Measurements from ENCODE around the gene DISC1. TPM values are rescaled to one million over a fixed set of nuclear protein-coding genes. Genes with fewer than 3 reads are reported as not detected.
A peak's percentile ranks its signal among the peaks of the same experiment; 100 is the strongest.

The DISC1 gene
- polyA plus RNA-seq, 1 of the 3 experiments (the other 2 are of a cell fraction), result 1.7 TPM

- DNase-seq, result peak; percentile 61
- ChIA-PET CTCF (interaction anchor here (1.0 to 1.1 kb wide), 2 partner anchors 40 to 656 kb away, joined by 3 read pairs; no protein-coding TSS in a partner anchor), POLR2A (no interaction called here)
- Histone ChIP-seq H3K9ac (no peak overlapping the region), H3K9me2 (no peaks in the 10 kb centered on the region), H3K4me1 (ENCODE audit: control insufficient read depth in 1 of 2, insufficient read depth in 2 of 2, low read depth in 1 of 2, low read length in 1 of 2) (peaks cover 0 to 10% of the 10 kb centered on the region in 2 experiments; a peak in 2 of 4 replicates), H3K4me3 (ENCODE audit: low read depth in 2 of 2, low read length in 1 of 2) (no peak overlapping the region), H3K4me2 (no peak overlapping the region), H3K9me3 (no peaks in the 10 kb centered on the region), H3K36me3 (replicated peaks in 1 of 2; ENCODE audit: control insufficient read depth in 1 of 2, insufficient read depth in 2 of 2, low read length in 1 of 2) (no peaks in the 10 kb centered on the region), H3F3A (replicated peaks; ENCODE audit: insufficient read depth) (no peaks in the 10 kb centered on the region), H3K27me3 (ENCODE audit: insufficient read depth) (no peaks in the 10 kb centered on the region), H2AFZ (ENCODE audit: low read depth) (no peak overlapping the region), H4K20me1 (ENCODE audit: insufficient read depth) (no peaks in the 10 kb centered on the region), H3K79me2 (ENCODE audit: insufficient read depth) (no peaks in the 10 kb centered on the region), H3K27ac (ENCODE audit: low read depth in 2 of 2, low read length in 1 of 2) (no peak overlapping the region; a peak in 2 of 4 replicates)
- 56% methylated on average over 12 of the region's 12 CpGs for WGBS (ENCODE audit: low lambda C conversion rate)
- peak; percentile 25; the same call in 1 of the 2 replicates for TF ChIP-seq FOSL2 (IDR thresholded peaks at IDR 0.05; ENCODE audit: borderline replicate concordance, low read depth)
- no peak for TF ChIP-seq REST (IDR thresholded peaks at IDR 0.05; ENCODE audit: low read depth, low read length)
- peak in 1 of 2 experiments; percentile 65; a peak in 1 of 4 replicates for TF ChIP-seq EP300 (IDR thresholded peaks at IDR 0.05; ENCODE audit: borderline replicate concordance in 1 of 2, low read depth in 1 of 2, low read length in 1 of 2)
- TF ChIP-seq RCOR1 (IDR thresholded peaks at IDR 0.05; ENCODE audit: low read length), result peak; percentile 50; the same call in 1 of the 2 replicates
- no peak for TF ChIP-seq MXI1 (IDR thresholded peaks at IDR 0.05; ENCODE audit: low read depth, low read length)
- peak; percentile 90 for TF ChIP-seq GATA2 (CRISPR knock-in tag; IDR thresholded peaks at IDR 0.05)
- no peak for TF ChIP-seq SMC3 (IDR thresholded peaks at IDR 0.05; ENCODE audit: low read depth, low read length)
- no peak for TF ChIP-seq IRF3 (IDR thresholded peaks at IDR 0.05; ENCODE audit: low read depth, low read length)
- no peak for TF ChIP-seq MEF2A (IDR thresholded peaks at IDR 0.05; ENCODE audit: borderline replicate concordance, low read depth)
- no peak for TF ChIP-seq JUND (IDR thresholded peaks at IDR 0.05)
- TF ChIP-seq FOXJ3 (CRISPR knock-in tag; IDR thresholded peaks at IDR 0.05), result peak; percentile 54; the same call in 1 of the 2 replicates
- no peak for TF ChIP-seq ZBTB33 (IDR thresholded peaks at IDR 0.05; ENCODE audit: borderline replicate concordance, low read depth)
- no peak for TF ChIP-seq GABPA (IDR thresholded peaks at IDR 0.05; ENCODE audit: low read depth)
Observed at GRCh38 chr1:231971397-231972110, 345.0 kb downstream of the DISC1 start.

Data from SK-N-SH (cell line).